Left ventricle myocardium inferior (tissue), 1 donor: ENCODE measurements around the gene TMEM89. TPM values are rescaled to one million over a fixed set of nuclear protein-coding genes. Genes with fewer than 3 reads are reported as not detected.
A peak's percentile ranks its signal among the peaks of the same experiment; 100 is the strongest.

Source experiments
- DNase-seq: peaks from one replicate; pipeline ENCODE4 v3.0.0-alpha.2; 2020
- H3K27ac ChIP-seq: fragments of 200-600 bp; replicated peaks from 2 replicates; pipeline ENCODE4 v1.8.0; 2021
- H3K27me3 ChIP-seq: fragments of 200-600 bp; 2 replicates; pipeline ENCODE4 v1.8.0; 2021; ENCODE audit warnings: low read depth
- H3K36me3 ChIP-seq: fragments of 200-600 bp; 2 replicates; pipeline ENCODE4 v1.8.0; 2021
- H3K4me1 ChIP-seq: fragments of 200-600 bp; 2 replicates; pipeline ENCODE4 v1.8.0; 2021
- H3K4me3 ChIP-seq: fragments of 200-600 bp; 2 replicates; pipeline ENCODE4 v1.8.0; 2021; ENCODE audit warnings: mild to moderate bottlenecking, moderate library complexity
- H3K9me3 ChIP-seq: fragments of 200-600 bp; replicated peaks from 2 replicates; pipeline ENCODE4 v1.8.0; 2021
- intact Hi-C: fragments of 100-400 bp; cut with micrococcal nuclease; formaldehyde crosslinking; loops from one replicate; pipeline ENCODE4 v1.11.0; 2022
- total RNA-seq: library from RNA; stranded (reverse); fragmentation: NEBNext Ultra II Directional; extraction: Animal tissue kit (Norgen Biotek cat#: 25700); gene quantifications from one replicate; pipeline ENCODE4 v1.2.1, GENCODE V29; 2021
- TF ChIP-seq, protein P1 (sequence below): fragments of 200-600 bp; IDR thresholded peaks from 2 replicates; pipeline ENCODE4 v1.8.0; 2021; ENCODE audit warnings: antibody characterized with exemption, mild to moderate bottlenecking, borderline replicate concordance
- donor health status: DM: no; HTN: yes; CAD: no; lungs with severe emphysema.

Gene TMEM89
- total RNA-seq, 1 donor from 2014 or later = not detected

DNA sequence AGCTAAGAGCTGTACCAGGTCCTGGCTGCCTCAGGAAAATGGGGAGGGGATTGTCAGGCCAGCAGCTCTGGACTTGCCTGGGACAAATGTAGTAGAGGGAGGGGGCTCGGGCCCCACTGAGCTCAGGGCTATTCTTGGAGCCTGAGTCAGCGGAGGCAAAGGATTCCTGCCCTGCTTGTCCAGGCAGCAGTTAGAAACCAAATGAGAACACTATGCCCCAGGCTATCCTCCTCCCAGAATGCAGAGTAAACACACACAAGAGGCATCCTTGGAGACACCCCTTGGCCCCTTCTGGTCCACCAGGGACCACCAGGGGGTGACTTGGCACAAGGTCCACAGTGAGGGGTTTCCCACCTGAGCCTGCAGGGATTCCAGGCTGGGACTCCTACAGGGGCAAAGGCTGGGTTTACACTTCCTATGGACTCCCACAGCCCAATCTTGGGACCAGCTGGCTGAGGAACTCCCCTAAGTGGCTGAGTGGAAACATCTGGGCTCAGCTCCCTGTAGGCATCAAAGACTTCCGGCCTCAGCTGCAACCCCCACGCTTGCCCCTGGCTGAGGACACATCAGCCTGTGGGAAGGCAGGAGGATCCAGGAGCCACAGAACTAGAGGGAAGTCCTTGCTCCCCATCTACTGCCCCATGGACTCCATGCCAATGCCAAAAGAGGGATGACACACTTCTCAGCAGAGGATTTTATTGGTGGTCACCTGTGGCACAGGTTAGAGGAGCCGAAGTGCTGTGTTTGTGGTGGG is 23.1 kb downstream of the TMEM89 start:
- no peaks in the 10 kb centered on the region for H3K9me3 ChIP-seq
- peak overlapping the region; percentile 40 for H3K4me3 ChIP-seq
- peaks cover 10% of the 10 kb centered on the region for H3K27me3 ChIP-seq
- TF ChIP-seq, protein P1, sequence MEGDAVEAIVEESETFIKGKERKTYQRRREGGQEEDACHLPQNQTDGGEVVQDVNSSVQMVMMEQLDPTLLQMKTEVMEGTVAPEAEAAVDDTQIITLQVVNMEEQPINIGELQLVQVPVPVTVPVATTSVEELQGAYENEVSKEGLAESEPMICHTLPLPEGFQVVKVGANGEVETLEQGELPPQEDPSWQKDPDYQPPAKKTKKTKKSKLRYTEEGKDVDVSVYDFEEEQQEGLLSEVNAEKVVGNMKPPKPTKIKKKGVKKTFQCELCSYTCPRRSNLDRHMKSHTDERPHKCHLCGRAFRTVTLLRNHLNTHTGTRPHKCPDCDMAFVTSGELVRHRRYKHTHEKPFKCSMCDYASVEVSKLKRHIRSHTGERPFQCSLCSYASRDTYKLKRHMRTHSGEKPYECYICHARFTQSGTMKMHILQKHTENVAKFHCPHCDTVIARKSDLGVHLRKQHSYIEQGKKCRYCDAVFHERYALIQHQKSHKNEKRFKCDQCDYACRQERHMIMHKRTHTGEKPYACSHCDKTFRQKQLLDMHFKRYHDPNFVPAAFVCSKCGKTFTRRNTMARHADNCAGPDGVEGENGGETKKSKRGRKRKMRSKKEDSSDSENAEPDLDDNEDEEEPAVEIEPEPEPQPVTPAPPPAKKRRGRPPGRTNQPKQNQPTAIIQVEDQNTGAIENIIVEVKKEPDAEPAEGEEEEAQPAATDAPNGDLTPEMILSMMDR = no peak
- peak overlapping the region; percentile 95 for H3K27ac ChIP-seq
- H3K36me3 ChIP-seq = peaks cover 47% of the 10 kb centered on the region
- peaks cover 93% of the 10 kb centered on the region for H3K4me1 ChIP-seq
- intact Hi-C loops = no loop called here
- peak; percentile 70 for DNase-seq

DNA sequence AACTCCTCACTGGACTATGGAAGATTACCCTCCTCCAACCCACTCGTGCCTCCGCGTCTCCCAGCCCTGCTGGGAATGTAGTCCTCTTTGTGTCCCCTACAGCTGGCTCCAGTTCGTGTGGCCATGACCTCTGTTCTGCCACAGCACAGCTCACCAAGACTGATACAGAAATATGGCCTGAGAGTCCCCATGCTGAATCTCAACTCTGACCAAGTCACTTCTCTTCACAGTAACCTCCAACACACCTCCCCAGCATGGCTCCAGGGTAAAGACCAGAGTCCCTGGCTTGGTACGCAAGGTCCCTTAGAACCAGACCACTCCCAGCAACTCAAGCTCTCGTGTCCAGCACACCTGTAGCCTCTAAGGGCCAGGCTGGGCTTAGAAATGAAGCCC is 24.2 kb downstream of the TMEM89 start:
- intact Hi-C loops = no loop called here
- H3K27ac ChIP-seq = peak overlapping the region; percentile 95
- H3K4me1 ChIP-seq = peaks cover 82% of the 10 kb centered on the region
- no peaks in the 10 kb centered on the region for H3K9me3 ChIP-seq
- H3K4me3 ChIP-seq = peak overlapping the region; percentile 2
- no peak for DNase-seq
- peaks cover 36% of the 10 kb centered on the region for H3K36me3 ChIP-seq
- peaks cover 10% of the 10 kb centered on the region for H3K27me3 ChIP-seq
- TF ChIP-seq, protein P1 = no peak

DNA sequence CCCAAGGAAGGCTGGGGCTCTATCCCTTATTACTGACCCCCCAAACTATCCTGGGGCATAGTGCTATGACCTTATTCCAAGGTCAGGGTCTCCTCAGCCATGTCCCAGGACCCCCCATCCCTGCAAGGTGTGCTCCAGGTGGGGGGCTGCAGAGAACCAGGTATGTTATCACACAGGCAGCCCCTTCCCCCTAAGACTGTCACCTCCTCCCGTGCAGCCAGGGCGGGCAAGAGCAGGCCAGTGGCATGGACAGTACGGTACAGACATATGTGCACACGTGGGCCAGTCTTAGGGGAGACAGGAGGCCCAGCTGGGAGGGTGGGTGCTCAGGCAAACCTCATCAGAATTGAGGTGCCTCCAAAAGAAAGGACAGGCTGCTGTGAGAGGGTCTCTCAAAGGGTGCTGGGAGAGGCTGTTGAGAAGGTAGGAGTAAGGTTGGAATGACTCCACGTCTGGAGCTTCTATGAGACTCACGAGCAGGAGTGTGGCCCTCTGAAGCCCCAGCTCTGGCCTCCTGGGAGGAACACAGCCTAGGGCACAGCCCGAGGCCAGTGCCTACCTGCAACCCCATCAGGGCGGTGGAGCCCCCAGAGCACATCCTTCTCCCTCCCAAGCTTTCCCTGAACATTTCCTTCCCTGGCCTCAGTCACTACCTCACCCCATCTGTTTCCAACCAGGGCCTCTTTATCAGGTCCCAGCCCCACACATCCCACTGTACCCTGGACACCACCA is 24.7 kb downstream of the TMEM89 start:
- TF ChIP-seq, protein P1 = no peak
- intact Hi-C loops = no loop called here
- Histone ChIP-seq H3K4me3 (no peak overlapping the region), H3K4me1 (peaks cover 76% of the 10 kb centered on the region), H3K27ac (peak overlapping the region; percentile 95), H3K27me3 (peaks cover 10% of the 10 kb centered on the region), H3K9me3 (no peaks in the 10 kb centered on the region), H3K36me3 (peaks cover 34% of the 10 kb centered on the region)
- no peak for DNase-seq

DNA sequence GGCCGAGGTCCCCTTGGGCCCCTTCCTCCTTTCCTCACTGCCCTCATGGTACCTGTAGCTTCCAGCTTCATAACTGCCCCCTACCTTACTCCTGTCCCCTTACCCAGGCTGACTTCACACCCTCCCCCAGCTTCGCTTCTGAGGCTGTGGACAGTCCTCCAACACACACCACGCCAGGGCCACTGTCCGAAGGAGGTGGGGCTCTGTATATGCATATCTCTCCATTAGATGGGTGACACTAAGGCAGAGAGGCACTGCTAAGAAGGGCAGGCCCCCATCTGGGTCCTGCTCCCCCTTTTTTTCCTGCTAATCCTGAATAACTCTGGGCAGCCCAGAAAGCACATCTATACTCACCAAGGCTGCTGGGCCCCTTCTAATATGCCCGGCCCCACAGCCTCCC is 25.4 kb downstream of the TMEM89 start:
- no peak for DNase-seq
- Histone ChIP-seq H3K27me3 (peaks cover 10% of the 10 kb centered on the region), H3K36me3 (peaks cover 32% of the 10 kb centered on the region), H3K4me1 (peaks cover 70% of the 10 kb centered on the region), H3K9me3 (no peaks in the 10 kb centered on the region), H3K27ac (peak overlapping the region; percentile 95), H3K4me3 (no peak overlapping the region)
- TF ChIP-seq, protein P1 = no peak
- intact Hi-C loops = no loop called here

DNA sequence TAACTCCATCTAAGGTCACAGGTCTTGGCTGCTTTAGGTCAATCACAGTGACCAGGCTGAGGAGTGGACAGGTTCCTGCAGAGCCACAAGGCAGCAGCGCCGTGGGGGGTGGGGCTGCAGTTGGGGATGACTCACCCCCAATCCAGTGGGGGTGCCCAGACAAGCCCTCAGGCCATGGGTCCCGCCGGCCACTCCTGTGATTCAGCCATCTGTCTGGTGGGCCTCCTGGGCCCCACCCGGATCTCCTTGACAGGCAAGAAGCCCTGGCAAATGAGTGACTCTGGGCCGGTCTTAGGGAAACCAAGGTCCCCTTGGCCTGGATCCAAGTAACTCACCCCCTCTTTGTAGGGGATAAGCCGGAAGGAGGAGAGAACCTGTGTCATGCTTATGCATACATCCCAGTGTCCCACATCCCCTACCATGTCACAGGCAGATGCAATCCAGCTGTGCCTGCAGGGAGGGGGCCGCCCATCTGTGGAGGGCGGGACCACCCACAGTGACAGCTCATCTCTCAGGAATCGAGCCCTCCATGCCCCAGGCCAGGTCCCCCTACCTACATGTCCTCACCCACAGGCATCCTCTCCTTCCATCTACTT is 25.9 kb downstream of the TMEM89 start:
- H3K36me3 ChIP-seq = peaks cover 27% of the 10 kb centered on the region
- peak overlapping the region; percentile 95 for H3K27ac ChIP-seq
- peak overlapping the region; percentile 55 for H3K4me3 ChIP-seq
- intact Hi-C loops = no loop called here
- TF ChIP-seq, protein P1 = no peak
- H3K9me3 ChIP-seq = no peaks in the 10 kb centered on the region
- H3K27me3 ChIP-seq = peaks cover 10% of the 10 kb centered on the region
- peaks cover 64% of the 10 kb centered on the region for H3K4me1 ChIP-seq
- no peak for DNase-seq
